LNCaP clone FGC (cell line): ENCODE measurements around the gene CDC14A.

Experiments
- DNase-seq: peaks from one replicate; pipeline ENCODE4 v3.0.0-alpha.2; 2011; ENCODE audit warnings: low read depth
- H3K4me3 ChIP-seq: 2 replicates; pipeline ENCODE4 v1.5.1; 2011; ENCODE audit warnings: mild to moderate bottlenecking, low read depth, low read length, control low read depth
- TF ChIP-seq, protein P1 (sequence below): IDR thresholded peaks from 2 replicates; pipeline ENCODE4 v1.5.1; 2012; ENCODE audit warnings: mild to moderate bottlenecking; ENCODE audit not compliant: control insufficient read depth, insufficient read depth; ENCODE audit errors: extremely low read depth

Gene CDC14A

DNA sequence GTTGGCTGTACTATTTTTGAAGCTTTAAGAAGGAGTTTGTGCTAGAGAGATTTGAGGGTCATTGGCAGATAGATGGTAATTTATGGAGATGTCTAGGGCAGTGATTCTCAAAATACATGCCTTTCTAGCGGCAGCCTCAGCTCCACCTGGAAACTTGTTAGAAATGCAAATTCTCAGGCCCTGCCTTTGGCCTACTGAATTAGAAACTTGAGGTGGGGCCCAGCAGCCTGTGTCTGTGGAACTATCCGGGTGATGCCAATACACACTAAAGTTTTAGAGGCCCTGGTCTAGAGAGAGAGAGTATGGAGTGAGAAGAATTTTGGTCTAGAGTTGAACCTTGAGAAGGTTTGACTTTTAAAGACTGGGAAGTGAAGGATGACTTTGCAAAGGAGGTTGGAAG, 82.5 kb downstream of the CDC14A start:
- DNase-seq = no peak
- no peak overlapping the region for H3K4me3 ChIP-seq
- TF ChIP-seq, protein P1, sequence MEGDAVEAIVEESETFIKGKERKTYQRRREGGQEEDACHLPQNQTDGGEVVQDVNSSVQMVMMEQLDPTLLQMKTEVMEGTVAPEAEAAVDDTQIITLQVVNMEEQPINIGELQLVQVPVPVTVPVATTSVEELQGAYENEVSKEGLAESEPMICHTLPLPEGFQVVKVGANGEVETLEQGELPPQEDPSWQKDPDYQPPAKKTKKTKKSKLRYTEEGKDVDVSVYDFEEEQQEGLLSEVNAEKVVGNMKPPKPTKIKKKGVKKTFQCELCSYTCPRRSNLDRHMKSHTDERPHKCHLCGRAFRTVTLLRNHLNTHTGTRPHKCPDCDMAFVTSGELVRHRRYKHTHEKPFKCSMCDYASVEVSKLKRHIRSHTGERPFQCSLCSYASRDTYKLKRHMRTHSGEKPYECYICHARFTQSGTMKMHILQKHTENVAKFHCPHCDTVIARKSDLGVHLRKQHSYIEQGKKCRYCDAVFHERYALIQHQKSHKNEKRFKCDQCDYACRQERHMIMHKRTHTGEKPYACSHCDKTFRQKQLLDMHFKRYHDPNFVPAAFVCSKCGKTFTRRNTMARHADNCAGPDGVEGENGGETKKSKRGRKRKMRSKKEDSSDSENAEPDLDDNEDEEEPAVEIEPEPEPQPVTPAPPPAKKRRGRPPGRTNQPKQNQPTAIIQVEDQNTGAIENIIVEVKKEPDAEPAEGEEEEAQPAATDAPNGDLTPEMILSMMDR = no peak

DNA sequence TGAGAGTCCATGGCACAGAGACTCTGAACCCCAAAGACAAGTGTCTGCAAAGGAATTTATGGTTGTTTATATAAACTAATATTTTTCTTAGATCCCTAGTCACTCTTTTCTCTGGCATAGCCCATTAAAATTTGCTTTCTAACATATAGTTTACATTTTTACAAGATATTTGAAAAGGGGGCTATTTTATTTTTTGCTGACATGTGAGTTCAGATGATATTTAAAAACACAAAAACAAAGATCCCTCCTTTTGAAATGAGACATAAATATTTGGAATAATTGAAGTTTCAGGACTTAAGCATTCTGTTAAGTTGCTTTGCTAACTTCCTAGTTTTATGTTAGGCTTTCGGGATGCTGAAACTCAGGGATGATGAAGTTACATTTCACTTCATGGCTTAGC, 86.1 kb downstream of the CDC14A start:
- TF ChIP-seq, protein P1 = no peak
- DNase-seq = no peak
- no peak overlapping the region for H3K4me3 ChIP-seq

DNA sequence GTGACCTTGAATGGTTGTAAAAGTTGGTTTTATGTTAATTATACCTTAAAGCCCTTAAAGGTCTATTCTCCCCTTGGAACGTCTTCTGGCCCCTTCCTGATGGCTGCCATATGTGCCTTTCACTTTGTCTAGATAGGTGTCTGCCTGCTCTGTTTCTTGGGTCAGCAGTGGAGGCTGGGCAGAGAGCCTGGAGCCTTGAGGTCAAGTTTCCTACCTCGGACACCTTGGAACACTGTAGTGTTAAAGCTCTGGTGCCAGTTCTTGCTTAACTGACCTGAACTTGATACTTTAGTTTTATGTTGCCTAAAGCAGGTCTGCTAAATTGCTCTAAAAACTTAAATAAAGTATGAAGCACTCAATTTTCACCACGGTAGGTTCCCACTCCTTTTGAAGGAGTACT, 86.5 kb downstream of the CDC14A start:
- H3K4me3 ChIP-seq = no peak overlapping the region
- no peak for DNase-seq
- TF ChIP-seq, protein P1 = no peak

DNA sequence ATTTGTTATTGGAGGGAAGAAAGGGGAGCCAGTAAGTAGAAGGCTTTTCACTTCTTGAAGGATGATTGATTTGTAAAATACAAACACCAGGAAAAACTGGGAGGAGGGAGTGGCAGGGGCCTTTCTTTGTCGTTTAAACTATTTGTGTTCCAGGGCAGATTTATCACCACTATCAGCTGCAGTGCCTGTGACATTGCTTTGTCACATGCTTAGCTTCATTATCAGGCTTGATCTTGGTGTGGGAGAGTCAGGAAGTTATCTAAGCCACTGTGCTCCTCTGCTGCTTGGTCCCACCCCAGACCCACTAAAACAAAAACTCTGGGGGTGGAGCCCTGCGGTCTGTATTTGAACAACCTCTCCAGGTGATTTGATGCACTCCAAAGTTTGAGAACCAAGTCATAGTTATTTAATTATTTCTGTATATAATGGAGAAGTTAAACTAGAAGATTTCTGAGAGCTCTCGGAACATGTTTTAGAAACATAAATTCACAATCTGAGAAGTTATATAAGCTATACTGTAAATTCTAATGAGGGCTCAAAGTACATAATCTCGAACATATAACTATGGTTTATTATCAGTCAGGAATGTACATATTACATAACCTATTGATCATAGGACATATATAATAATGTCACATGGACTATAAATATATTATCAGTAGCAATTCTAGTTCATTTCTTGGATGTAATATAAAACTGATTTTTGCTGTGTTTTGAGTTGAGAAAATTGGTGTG, 87.9 kb downstream of the CDC14A start:
- H3K4me3 ChIP-seq = no peak overlapping the region
- no peak for DNase-seq
- TF ChIP-seq, protein P1 = no peak

DNA sequence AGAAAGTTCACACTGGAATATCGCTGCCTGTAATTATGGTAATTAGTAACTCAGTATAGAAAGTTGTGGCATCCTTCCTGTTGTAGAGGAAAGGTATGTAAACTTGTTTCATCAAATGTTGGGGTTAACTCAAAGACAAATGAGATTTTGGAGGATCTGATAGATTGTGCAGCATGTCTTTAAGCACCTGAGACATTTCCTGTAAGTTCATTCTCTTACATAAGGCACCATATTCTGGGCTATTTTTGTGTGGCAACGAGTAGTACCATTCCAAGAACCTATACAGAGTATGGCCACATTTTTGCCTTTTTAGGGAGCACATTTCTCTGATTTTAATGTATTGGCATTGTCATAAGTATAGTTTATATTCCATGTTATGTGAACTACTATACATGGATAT, 88.8 kb downstream of the CDC14A start:
- TF ChIP-seq, protein P1 = no peak
- H3K4me3 ChIP-seq = no peak overlapping the region
- DNase-seq = no peak

DNA sequence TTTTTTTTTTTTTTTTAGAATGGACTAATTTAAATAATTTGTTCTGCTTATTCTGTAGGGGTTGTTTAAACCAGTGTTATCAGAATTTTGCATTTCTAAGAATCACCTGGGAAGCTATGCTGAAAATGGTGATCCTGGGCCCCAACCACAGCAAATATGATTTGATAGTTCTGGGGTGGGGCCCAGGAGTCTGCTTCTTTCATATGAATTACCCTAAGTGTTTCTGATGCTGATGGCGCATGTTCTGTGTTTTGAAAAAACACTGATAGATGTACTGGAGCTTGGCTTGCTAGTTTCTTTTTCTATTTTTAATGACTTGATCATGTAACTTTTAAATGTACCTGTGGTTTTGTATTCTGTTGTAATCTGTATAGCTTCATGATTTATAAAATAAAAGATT, 89.3 kb downstream of the CDC14A start:
- no peak overlapping the region for H3K4me3 ChIP-seq
- no peak for DNase-seq
- TF ChIP-seq, protein P1 = no peak
